Left ventricle myocardium inferior (tissue), 1 donor: Measurements from ENCODE around the gene PHLPP1. TPM values are rescaled to one million over a fixed set of nuclear protein-coding genes. Genes with fewer than 3 reads are reported as not detected.

Experiments
- DNase-seq: peaks from one replicate; pipeline ENCODE4 v3.0.0-alpha.2; 2020
- H3K27ac ChIP-seq: fragments of 200-600 bp; replicated peaks from 2 replicates; pipeline ENCODE4 v1.8.0; 2021
- H3K27me3 ChIP-seq: fragments of 200-600 bp; 2 replicates; pipeline ENCODE4 v1.8.0; 2021; ENCODE audit warnings: low read depth
- H3K36me3 ChIP-seq: fragments of 200-600 bp; 2 replicates; pipeline ENCODE4 v1.8.0; 2021
- H3K4me1 ChIP-seq: fragments of 200-600 bp; 2 replicates; pipeline ENCODE4 v1.8.0; 2021
- H3K4me3 ChIP-seq: fragments of 200-600 bp; 2 replicates; pipeline ENCODE4 v1.8.0; 2021; ENCODE audit warnings: mild to moderate bottlenecking, moderate library complexity
- H3K9me3 ChIP-seq: fragments of 200-600 bp; replicated peaks from 2 replicates; pipeline ENCODE4 v1.8.0; 2021
- intact Hi-C: fragments of 100-400 bp; cut with micrococcal nuclease; formaldehyde crosslinking; loops from one replicate; pipeline ENCODE4 v1.11.0; 2022
- total RNA-seq: library from RNA; stranded (reverse); fragmentation: NEBNext Ultra II Directional; extraction: Animal tissue kit (Norgen Biotek cat#: 25700); gene quantifications from one replicate; pipeline ENCODE4 v1.2.1, GENCODE V29; 2021
- TF ChIP-seq, protein P1 (sequence below): fragments of 200-600 bp; IDR thresholded peaks from 2 replicates; pipeline ENCODE4 v1.8.0; 2021; ENCODE audit warnings: antibody characterized with exemption, mild to moderate bottlenecking, borderline replicate concordance
- donor health status: DM: no; HTN: yes; CAD: no; lungs with severe emphysema.

Gene PHLPP1
- total RNA-seq, 1 donor from 2014 or later, result 5.9 TPM

DNA sequence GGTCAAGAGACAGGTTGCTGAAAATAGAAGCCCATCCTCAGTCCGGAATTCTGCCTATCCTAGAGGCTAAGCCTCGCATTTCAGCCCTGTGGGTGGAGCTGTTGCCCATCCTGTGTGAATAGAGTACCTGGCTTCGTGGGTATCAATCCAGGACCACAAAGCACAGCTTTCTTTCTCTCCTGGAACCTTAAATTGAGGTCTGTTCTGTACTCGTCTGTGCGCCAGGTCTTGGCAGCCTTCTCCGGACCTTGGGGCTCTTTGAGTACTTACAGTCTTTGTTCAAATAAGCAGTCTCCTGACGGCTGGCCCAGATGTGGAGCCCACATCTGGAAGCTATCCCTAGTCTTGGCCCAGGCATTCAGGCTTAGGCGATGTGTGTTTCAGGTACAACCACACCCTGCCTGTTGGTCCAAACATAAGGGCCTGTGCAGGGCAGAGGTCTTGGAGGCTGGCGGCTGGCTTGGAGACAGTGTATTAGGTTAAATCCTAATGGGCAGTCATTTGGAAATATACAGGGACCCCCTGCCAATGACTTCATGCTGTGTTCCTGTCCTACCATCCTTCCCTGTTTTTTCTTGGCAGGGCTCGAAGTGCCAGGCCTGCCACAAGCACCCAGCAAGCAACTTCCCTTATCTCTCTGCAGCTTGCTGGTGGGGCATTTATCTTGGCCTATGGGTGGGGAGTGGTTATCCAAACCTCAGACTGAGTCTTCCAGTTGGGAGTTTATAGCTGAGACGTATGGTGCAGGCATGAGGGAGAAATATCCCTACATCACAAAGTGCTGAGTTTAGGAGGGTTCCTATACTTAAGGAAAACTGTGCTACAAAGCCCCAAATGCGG lies 310.1 kb downstream of the PHLPP1 start:
- no peak for DNase-seq
- Histone ChIP-seq H3K27me3 (no peaks in the 10 kb centered on the region), H3K36me3 (no peaks in the 10 kb centered on the region), H3K4me1 (peaks cover 3% of the 10 kb centered on the region), H3K9me3 (no peaks in the 10 kb centered on the region), H3K27ac (no peak overlapping the region), H3K4me3 (no peak overlapping the region)
- TF ChIP-seq, protein P1, sequence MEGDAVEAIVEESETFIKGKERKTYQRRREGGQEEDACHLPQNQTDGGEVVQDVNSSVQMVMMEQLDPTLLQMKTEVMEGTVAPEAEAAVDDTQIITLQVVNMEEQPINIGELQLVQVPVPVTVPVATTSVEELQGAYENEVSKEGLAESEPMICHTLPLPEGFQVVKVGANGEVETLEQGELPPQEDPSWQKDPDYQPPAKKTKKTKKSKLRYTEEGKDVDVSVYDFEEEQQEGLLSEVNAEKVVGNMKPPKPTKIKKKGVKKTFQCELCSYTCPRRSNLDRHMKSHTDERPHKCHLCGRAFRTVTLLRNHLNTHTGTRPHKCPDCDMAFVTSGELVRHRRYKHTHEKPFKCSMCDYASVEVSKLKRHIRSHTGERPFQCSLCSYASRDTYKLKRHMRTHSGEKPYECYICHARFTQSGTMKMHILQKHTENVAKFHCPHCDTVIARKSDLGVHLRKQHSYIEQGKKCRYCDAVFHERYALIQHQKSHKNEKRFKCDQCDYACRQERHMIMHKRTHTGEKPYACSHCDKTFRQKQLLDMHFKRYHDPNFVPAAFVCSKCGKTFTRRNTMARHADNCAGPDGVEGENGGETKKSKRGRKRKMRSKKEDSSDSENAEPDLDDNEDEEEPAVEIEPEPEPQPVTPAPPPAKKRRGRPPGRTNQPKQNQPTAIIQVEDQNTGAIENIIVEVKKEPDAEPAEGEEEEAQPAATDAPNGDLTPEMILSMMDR, result peak; percentile 63
- intact Hi-C loops, result no loop called here

DNA sequence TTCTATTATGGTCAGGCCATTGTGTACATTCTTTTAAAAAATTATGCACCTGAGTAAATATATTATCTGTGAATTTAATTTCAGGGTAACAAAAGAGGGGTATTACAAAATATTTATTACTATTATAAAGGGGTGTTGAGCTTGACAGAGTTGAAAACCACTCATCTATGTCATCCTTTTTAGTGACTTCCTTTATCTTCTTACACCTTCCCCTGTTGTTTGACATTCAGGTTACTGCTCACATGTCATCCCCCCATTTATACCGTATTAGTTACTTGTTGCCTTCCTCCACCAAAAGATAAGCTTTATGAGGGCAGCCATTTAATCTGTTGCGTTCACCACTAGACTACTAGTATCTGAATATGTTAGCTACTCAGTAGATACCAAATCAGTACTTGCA lies 313.0 kb downstream of the PHLPP1 start:
- intact Hi-C loops, result no loop called here
- DNase-seq, result no peak

More for the DNA sequence above, 313.0 kb downstream of the PHLPP1 start:
- Histone ChIP-seq H3K27ac (no peak overlapping the region), H3K27me3 (no peaks in the 10 kb centered on the region), H3K36me3 (no peaks in the 10 kb centered on the region), H3K4me3 (no peak overlapping the region), H3K4me1 (no peaks in the 10 kb centered on the region), H3K9me3 (peaks cover 9% of the 10 kb centered on the region)
- TF ChIP-seq, protein P1, result no peak

Other genes with a start within 250 kb of the PHLPP1 start
- gene ZCCHC2, start 192.5 kb upstream of the PHLPP1 start, total RNA-seq, result 13.1 TPM